Body of pancreas (tissue), 4 donors: ENCODE measurements around the gene TBX1.

Source experiments
- POLR2A ChIP-seq, 3 donors: fragments of 450-650 bp; IDR thresholded peaks; one replicate each; pipeline ENCODE4 v1.6.1; 2016; ENCODE audit warnings: antibody characterized with exemption in 3 of 3, mild to moderate bottlenecking in 2 of 3
- TF ChIP-seq, protein P1 (sequence below), 7 experiments: fragments of 450-650 bp in 4 of 7; fragments of 200-600 bp in 3 of 7; sonication (generic) in 3 of 7; IDR thresholded peaks; one replicate each; pipeline ENCODE4 v1.5.1; 2016 to 2019; ENCODE audit warnings: antibody characterized with exemption in 7 of 7

DNA sequence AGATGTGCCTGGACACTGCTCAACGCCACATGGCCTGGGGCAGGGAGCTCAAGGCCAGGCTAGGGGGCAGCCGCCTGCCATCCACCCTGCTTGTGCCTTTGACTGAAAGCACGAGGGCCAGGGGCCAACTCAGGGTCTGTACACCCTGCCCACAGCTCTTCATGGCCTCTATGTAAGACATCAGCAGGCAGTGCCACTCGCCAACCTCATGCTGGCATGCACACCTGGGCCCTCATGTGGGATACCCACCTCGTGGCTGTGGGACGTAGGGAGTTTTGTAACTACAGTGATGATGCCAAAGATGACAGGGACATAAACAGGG, 25.6 kb downstream of the TBX1 start:
- TF ChIP-seq, protein P1, sequence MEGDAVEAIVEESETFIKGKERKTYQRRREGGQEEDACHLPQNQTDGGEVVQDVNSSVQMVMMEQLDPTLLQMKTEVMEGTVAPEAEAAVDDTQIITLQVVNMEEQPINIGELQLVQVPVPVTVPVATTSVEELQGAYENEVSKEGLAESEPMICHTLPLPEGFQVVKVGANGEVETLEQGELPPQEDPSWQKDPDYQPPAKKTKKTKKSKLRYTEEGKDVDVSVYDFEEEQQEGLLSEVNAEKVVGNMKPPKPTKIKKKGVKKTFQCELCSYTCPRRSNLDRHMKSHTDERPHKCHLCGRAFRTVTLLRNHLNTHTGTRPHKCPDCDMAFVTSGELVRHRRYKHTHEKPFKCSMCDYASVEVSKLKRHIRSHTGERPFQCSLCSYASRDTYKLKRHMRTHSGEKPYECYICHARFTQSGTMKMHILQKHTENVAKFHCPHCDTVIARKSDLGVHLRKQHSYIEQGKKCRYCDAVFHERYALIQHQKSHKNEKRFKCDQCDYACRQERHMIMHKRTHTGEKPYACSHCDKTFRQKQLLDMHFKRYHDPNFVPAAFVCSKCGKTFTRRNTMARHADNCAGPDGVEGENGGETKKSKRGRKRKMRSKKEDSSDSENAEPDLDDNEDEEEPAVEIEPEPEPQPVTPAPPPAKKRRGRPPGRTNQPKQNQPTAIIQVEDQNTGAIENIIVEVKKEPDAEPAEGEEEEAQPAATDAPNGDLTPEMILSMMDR (IDR thresholded peaks at IDR 0.05) = no peak
- no peak for TF ChIP-seq POLR2A (IDR thresholded peaks at IDR 0.05)
